ENCODE measurements around the gene CDK8.

The CDK8 gene

DNA sequence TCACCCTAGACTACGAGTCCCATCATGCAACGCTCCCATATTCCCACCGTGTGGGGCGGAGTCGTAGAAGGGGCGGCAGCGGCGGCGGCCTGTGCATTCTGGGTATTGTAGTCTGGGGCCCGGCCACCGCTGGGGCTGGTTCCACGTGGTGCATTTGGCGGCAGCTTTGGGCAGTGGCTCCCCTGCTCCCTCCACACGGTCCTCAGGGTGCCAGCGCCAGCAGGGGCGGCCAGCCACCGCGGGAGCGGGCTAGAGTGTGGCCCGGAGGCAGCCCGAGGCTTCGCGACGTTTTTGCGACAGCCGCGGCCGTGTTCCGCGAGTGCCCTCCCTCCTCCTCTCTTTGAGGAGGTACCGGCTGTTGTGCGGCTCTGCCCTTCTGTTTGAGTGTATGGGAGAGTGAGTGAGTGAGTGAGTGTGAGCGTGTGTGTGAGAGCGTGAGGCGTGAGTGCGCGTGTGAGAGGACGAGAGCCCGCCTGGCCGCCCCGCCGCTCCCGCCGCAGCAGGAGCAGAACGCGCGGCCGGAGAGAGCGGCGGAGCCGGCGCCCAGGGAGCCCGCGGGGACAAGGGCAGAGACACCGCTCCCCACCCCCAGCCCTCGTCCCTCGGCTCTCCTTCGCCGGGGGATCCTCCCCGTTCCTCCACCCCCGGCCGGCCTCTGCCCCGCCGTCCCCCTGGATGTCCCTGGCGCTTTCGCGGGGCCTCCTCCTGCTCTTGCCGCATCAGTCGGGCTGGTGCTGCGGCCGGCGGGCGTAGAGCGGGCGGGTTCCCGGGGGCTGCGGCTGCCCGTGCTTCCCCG is at the start of gene CDK8:
CDK8 (plus strand) TSS at position 343 of the 796 bp plus-strand sequence. CDS start 513 bp downstream, outside the sequence.
- peak within 1 kb of the TSS; percentile 78 for H3K4me3 ChIP-seq (ENCODE audit: control insufficient read depth, low read depth, low read length)
- DNase-seq (ENCODE audit: low read depth) = peak; percentile 88
- TF ChIP-seq, protein P1, sequence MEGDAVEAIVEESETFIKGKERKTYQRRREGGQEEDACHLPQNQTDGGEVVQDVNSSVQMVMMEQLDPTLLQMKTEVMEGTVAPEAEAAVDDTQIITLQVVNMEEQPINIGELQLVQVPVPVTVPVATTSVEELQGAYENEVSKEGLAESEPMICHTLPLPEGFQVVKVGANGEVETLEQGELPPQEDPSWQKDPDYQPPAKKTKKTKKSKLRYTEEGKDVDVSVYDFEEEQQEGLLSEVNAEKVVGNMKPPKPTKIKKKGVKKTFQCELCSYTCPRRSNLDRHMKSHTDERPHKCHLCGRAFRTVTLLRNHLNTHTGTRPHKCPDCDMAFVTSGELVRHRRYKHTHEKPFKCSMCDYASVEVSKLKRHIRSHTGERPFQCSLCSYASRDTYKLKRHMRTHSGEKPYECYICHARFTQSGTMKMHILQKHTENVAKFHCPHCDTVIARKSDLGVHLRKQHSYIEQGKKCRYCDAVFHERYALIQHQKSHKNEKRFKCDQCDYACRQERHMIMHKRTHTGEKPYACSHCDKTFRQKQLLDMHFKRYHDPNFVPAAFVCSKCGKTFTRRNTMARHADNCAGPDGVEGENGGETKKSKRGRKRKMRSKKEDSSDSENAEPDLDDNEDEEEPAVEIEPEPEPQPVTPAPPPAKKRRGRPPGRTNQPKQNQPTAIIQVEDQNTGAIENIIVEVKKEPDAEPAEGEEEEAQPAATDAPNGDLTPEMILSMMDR (conservative IDR thresholded peaks at IDR 0.05; ENCODE audit: control insufficient read depth, insufficient read depth, low read depth, low read length) = no peak

- no peak for DNase-seq (ENCODE audit: low read depth)
- no peak overlapping the region for H3K4me3 ChIP-seq (ENCODE audit: control insufficient read depth, low read depth, low read length)
- TF ChIP-seq, protein P1 (conservative IDR thresholded peaks at IDR 0.05; ENCODE audit: control insufficient read depth, insufficient read depth, low read depth, low read length) = no peak
Measured at GRCh38 chr13:26208287-26208686, 45.6 kb upstream of the CDK8 start.

GRCh38 chr13:26213345-26213744 is 40.6 kb upstream of the CDK8 start:
- H3K4me3 ChIP-seq (ENCODE audit: control insufficient read depth, low read depth, low read length) = no peak overlapping the region
- no peak for DNase-seq (ENCODE audit: low read depth)
- TF ChIP-seq, protein P1 (conservative IDR thresholded peaks at IDR 0.05; ENCODE audit: control insufficient read depth, insufficient read depth, low read depth, low read length) = no peak

GRCh38 chr13:26213982-26214381 is 39.9 kb upstream of the CDK8 start:
- DNase-seq (ENCODE audit: low read depth) = no peak

DNA sequence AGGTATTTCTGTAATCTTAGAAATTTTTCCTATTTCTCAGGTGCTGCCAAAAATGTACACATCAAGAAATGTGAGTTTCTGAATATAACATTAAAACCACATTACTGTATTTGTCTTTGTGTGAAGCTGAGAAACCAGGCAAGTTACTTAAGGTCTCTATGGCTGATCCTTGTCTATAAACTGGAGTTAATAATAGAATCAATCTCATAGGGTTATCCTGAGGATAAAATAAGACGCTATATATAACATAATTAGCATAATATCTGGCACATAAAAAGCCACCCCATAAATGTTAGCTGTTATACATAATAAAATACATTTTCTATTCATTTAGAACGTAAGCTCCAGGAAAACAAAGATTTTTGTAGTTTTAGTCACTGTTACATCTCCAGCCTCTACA is 37.9 kb upstream of the CDK8 start:
- TF ChIP-seq, protein P1 (conservative IDR thresholded peaks at IDR 0.05; ENCODE audit: control insufficient read depth, insufficient read depth, low read depth, low read length) = no peak
- no peak for DNase-seq (ENCODE audit: low read depth)
- no peak overlapping the region for H3K4me3 ChIP-seq (ENCODE audit: control insufficient read depth, low read depth, low read length)

More at GRCh38 chr13:26213982-26214381, 39.9 kb upstream of the CDK8 start:
- TF ChIP-seq, protein P1 (conservative IDR thresholded peaks at IDR 0.05; ENCODE audit: control insufficient read depth, insufficient read depth, low read depth, low read length) = no peak
- H3K4me3 ChIP-seq (ENCODE audit: control insufficient read depth, low read depth, low read length) = no peak overlapping the region

- peak; percentile 32 for DNase-seq (ENCODE audit: low read depth)
- TF ChIP-seq, protein P1 (conservative IDR thresholded peaks at IDR 0.05; ENCODE audit: control insufficient read depth, insufficient read depth, low read depth, low read length) = no peak
- no peak overlapping the region for H3K4me3 ChIP-seq (ENCODE audit: control insufficient read depth, low read depth, low read length)
Measured at GRCh38 chr13:26219726-26220125, 34.2 kb upstream of the CDK8 start.
